Testis (tissue), 2 donors: ENCODE data around the gene PRG2.

Source experiments
- POLR2A ChIP-seq: fragments of 450-650 bp; IDR thresholded peaks from one replicate; pipeline ENCODE4 v1.6.1; 2017; ENCODE audit warnings: antibody characterized with exemption, mild to moderate bottlenecking, moderate library complexity
- TF ChIP-seq, protein P1 (sequence below), 3 experiments: fragments of 450-650 bp in 2 of 3; fragments of 200-600 bp in 1 of 3; sonication (generic) in 1 of 3; IDR thresholded peaks; one replicate each; pipeline ENCODE4 v1.5.1; 2016 to 2019; ENCODE audit warnings: antibody characterized with exemption in 3 of 3, mild to moderate bottlenecking in 2 of 3, moderate library complexity in 1 of 3

DNA sequence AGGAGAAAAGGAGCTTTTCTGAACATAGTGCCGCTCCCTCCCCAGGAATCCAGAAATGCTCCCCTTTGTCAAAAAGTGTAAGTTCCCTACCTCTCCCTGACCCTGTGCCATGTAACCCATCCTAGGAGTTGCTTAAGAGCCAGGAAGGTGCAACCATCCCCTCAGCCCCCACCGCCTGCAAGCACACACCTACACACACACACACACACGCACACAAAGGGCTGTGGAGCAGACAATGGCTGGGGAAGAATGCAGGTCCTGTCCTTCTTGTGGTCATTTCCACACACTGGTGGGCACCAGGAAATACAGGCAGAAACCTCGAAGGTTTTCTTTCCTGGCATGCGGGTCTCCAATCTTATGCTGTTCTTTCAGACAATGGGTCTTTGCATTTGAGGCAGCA is 51.1 kb downstream of the PRG2 start:
- TF ChIP-seq, protein P1, sequence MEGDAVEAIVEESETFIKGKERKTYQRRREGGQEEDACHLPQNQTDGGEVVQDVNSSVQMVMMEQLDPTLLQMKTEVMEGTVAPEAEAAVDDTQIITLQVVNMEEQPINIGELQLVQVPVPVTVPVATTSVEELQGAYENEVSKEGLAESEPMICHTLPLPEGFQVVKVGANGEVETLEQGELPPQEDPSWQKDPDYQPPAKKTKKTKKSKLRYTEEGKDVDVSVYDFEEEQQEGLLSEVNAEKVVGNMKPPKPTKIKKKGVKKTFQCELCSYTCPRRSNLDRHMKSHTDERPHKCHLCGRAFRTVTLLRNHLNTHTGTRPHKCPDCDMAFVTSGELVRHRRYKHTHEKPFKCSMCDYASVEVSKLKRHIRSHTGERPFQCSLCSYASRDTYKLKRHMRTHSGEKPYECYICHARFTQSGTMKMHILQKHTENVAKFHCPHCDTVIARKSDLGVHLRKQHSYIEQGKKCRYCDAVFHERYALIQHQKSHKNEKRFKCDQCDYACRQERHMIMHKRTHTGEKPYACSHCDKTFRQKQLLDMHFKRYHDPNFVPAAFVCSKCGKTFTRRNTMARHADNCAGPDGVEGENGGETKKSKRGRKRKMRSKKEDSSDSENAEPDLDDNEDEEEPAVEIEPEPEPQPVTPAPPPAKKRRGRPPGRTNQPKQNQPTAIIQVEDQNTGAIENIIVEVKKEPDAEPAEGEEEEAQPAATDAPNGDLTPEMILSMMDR (IDR thresholded peaks at IDR 0.05), result no peak
- no peak for TF ChIP-seq POLR2A
